ENCODE data around the gene GJA5. TPM values are rescaled to one million over a fixed set of nuclear protein-coding genes. Genes with fewer than 3 reads are reported as not detected.
A peak's percentile ranks its signal among the peaks of the same experiment; 100 is the strongest.

Gene GJA5
- total RNA-seq, 1 donor from 2014 or later, result not detected

GRCh38 chr1:147723691-147724323 is 36.6 kb downstream of the GJA5 start:
- no peaks in the 10 kb centered on the region for H3K27me3 ChIP-seq (ENCODE audit: control insufficient read depth, insufficient read depth, low read length)
- peak; percentile 83 for FAIRE-seq
- TF ChIP-seq, protein P1, sequence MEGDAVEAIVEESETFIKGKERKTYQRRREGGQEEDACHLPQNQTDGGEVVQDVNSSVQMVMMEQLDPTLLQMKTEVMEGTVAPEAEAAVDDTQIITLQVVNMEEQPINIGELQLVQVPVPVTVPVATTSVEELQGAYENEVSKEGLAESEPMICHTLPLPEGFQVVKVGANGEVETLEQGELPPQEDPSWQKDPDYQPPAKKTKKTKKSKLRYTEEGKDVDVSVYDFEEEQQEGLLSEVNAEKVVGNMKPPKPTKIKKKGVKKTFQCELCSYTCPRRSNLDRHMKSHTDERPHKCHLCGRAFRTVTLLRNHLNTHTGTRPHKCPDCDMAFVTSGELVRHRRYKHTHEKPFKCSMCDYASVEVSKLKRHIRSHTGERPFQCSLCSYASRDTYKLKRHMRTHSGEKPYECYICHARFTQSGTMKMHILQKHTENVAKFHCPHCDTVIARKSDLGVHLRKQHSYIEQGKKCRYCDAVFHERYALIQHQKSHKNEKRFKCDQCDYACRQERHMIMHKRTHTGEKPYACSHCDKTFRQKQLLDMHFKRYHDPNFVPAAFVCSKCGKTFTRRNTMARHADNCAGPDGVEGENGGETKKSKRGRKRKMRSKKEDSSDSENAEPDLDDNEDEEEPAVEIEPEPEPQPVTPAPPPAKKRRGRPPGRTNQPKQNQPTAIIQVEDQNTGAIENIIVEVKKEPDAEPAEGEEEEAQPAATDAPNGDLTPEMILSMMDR (IDR thresholded peaks at IDR 0.05; ENCODE audit: insufficient read depth, low read length, severe bottlenecking), result peak; percentile 75
- peak; percentile 51 for DNase-seq (ENCODE audit: low read depth)
- H3K36me3 ChIP-seq (ENCODE audit: control insufficient read depth, insufficient read depth, low read length), result no peaks in the 10 kb centered on the region
- H3K4me3 ChIP-seq (ENCODE audit: low read depth, low read length), result no peak overlapping the region

- TF ChIP-seq, protein P1 (IDR thresholded peaks at IDR 0.05; ENCODE audit: insufficient read depth, low read length, severe bottlenecking), result no peak
- Histone ChIP-seq H3K4me3 (ENCODE audit: low read depth, low read length) (no peak overlapping the region), H3K36me3 (ENCODE audit: control insufficient read depth, insufficient read depth, low read length) (no peaks in the 10 kb centered on the region), H3K27me3 (ENCODE audit: control insufficient read depth, insufficient read depth, low read length) (no peaks in the 10 kb centered on the region)
- DNase-seq (ENCODE audit: low read depth) (no peak), FAIRE-seq (no peak)
Observed at GRCh38 chr1:147722124-147722523, 38.3 kb downstream of the GJA5 start.

DNA sequence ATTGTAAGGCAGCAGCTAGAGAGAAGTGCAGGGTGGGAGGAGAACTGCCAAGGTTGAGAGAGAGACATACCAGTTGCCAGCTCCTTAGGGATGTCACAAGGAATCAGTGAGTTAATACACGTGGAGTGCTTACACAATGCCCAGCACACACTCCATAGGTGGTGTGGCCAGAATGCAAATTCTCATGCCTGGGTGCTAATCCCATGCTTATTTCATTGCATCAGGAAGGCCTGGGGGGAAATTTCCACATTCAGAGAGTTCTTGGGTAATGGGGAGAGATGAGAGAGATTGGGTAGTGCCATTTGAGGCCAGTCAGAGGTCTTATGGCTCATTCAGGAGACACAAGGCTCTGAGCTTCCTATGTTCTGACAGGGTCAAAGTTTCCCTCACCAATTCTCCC is 38.7 kb downstream of the GJA5 start:
- FAIRE-seq, result peak; percentile 99
- DNase-seq (ENCODE audit: low read depth), result peak; percentile 92
- Histone ChIP-seq H3K4me3 (ENCODE audit: low read depth, low read length) (no peak overlapping the region), H3K27me3 (ENCODE audit: control insufficient read depth, insufficient read depth, low read length) (no peaks in the 10 kb centered on the region), H3K36me3 (ENCODE audit: control insufficient read depth, insufficient read depth, low read length) (no peaks in the 10 kb centered on the region)
- TF ChIP-seq, protein P1 (IDR thresholded peaks at IDR 0.05; ENCODE audit: insufficient read depth, low read length, severe bottlenecking), result no peak

- FAIRE-seq (no peak), DNase-seq (ENCODE audit: low read depth) (no peak)
- Histone ChIP-seq H3K27me3 (ENCODE audit: control insufficient read depth, insufficient read depth, low read length) (no peaks in the 10 kb centered on the region), H3K4me3 (ENCODE audit: low read depth, low read length) (no peak overlapping the region), H3K36me3 (ENCODE audit: control insufficient read depth, insufficient read depth, low read length) (no peaks in the 10 kb centered on the region)
- TF ChIP-seq, protein P1 (IDR thresholded peaks at IDR 0.05; ENCODE audit: insufficient read depth, low read length, severe bottlenecking), result no peak
Observed at GRCh38 chr1:147720557-147720956, 39.8 kb downstream of the GJA5 start.

DNA sequence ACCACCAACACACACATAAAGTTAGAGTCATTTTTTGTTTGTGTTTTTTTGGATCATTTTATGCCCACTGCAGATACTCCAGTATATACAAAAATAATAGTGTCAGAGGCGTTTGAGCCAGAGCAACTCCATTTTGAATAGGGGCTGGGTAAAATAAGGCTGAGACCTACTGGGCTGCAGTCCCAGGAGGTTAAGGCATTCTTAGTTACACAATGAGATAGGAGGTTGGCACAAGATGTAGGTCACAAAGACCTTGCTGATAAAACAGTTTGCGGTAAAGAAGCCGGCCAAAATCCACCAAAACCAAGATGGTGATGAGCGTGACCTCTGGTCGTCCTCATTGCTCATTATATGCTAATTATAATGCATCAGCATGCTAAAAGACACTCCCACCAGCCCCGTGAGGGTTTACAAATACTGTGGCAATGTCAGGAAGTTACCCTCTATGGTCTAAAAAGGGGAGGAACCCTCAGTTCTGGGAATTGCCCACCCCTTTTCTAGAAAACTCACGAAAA is 40.6 kb downstream of the GJA5 start:
- DNase-seq (ENCODE audit: low read depth), result no peak
- no peaks in the 10 kb centered on the region for H3K36me3 ChIP-seq (ENCODE audit: control insufficient read depth, insufficient read depth, low read length)
- FAIRE-seq, result no peak
- no peaks in the 10 kb centered on the region for H3K27me3 ChIP-seq (ENCODE audit: control insufficient read depth, insufficient read depth, low read length)
- no peak overlapping the region for H3K4me3 ChIP-seq (ENCODE audit: low read depth, low read length)
- TF ChIP-seq, protein P1 (IDR thresholded peaks at IDR 0.05; ENCODE audit: insufficient read depth, low read length, severe bottlenecking), result no peak
